ENCODE measurements around the gene ZNF532.

GRCh38 chr18:58863539-58864145 lies 1.0 kb upstream of the ZNF532 start:
- TF ChIP-seq CTCF (conservative IDR thresholded peaks at IDR 0.05; ENCODE audit: low read length) (no peak), EZH2phosphoT487 (IDR thresholded peaks at IDR 0.05; ENCODE audit: borderline replicate concordance) (no peak)
